Superior temporal gyrus (tissue), 1 donor: ENCODE data around the gene NUP50.

Source experiments
- DNase-seq: peaks from one replicate; pipeline ENCODE4 v3.0.0-alpha.2; 2016; ENCODE audit errors: extremely low spot score

The NUP50 gene

GRCh38 chr22:45227645-45228400 lies 64.1 kb downstream of the NUP50 start:
- peak; percentile 71 for DNase-seq

- DNase-seq = peak; percentile 8
Observed at GRCh38 chr22:45228401-45228754, 64.7 kb downstream of the NUP50 start.

- DNase-seq = no peak
Observed at GRCh38 chr22:45229181-45229580, 65.5 kb downstream of the NUP50 start.

GRCh38 chr22:45230026-45230721 lies 66.4 kb downstream of the NUP50 start:
- DNase-seq = peak; percentile 8

GRCh38 chr22:45231293-45231692 lies 67.6 kb downstream of the NUP50 start:
- peak; percentile 7 for DNase-seq

GRCh38 chr22:45233386-45233785 lies 69.7 kb downstream of the NUP50 start:
- DNase-seq = no peak

- no peak for DNase-seq
Observed at GRCh38 chr22:45233827-45234226, 70.1 kb downstream of the NUP50 start.

GRCh38 chr22:45235101-45235777 lies 71.5 kb downstream of the NUP50 start:
- peak; percentile 22 for DNase-seq

GRCh38 chr22:45235851-45236342 lies 72.2 kb downstream of the NUP50 start:
- DNase-seq = no peak

GRCh38 chr22:45237065-45237990 lies 73.6 kb downstream of the NUP50 start:
- no peak for DNase-seq
